HG02943 (cell line): Measurements from ENCODE around the gene OPN3.

Source experiments
- ATAC-seq: cut with Tn5 transposase; IDR thresholded peaks from one replicate; pipeline ENCODE4 v1.9.1; 2021; ENCODE audit warnings: mild to moderate bottlenecking, low read depth, moderate library complexity; ENCODE audit not compliant: unreplicated experiment

The OPN3 gene

GRCh38 chr1:241647658-241648057, 7.5 kb upstream of the OPN3 start:
- ATAC-seq, result no peak

GRCh38 chr1:241646201-241646600, 6.0 kb upstream of the OPN3 start:
- no peak for ATAC-seq

GRCh38 chr1:241645199-241645598, 5.0 kb upstream of the OPN3 start:
- ATAC-seq, result no peak

GRCh38 chr1:241644259-241644658, 4.1 kb upstream of the OPN3 start:
- no peak for ATAC-seq

GRCh38 chr1:241642593-241642944, 2.4 kb upstream of the OPN3 start:
- ATAC-seq, result no peak

- ATAC-seq, result no peak
Observed at GRCh38 chr1:241641773-241642592, 1.8 kb upstream of the OPN3 start.

GRCh38 chr1:241640867-241641622, 876 bp upstream of the OPN3 start:
- no peak for ATAC-seq

- peak; percentile 56 for ATAC-seq
Observed at GRCh38 chr1:241639623-241640148, 483 bp downstream of the OPN3 start.

GRCh38 chr1:241638909-241639622, 1.1 kb downstream of the OPN3 start:
- no peak for ATAC-seq

GRCh38 chr1:241638099-241638682, 2.0 kb downstream of the OPN3 start:
- ATAC-seq, result no peak

GRCh38 chr1:241637604-241638003, 2.6 kb downstream of the OPN3 start:
- ATAC-seq, result no peak

GRCh38 chr1:241637046-241637590, 3.1 kb downstream of the OPN3 start:
- ATAC-seq, result no peak

GRCh38 chr1:241636291-241636690, 3.9 kb downstream of the OPN3 start:
- ATAC-seq, result no peak

- no peak for ATAC-seq
Observed at GRCh38 chr1:241635556-241636152, 4.5 kb downstream of the OPN3 start.

GRCh38 chr1:241632987-241633386, 7.2 kb downstream of the OPN3 start:
- ATAC-seq, result no peak

GRCh38 chr1:241631674-241632073, 8.5 kb downstream of the OPN3 start:
- no peak for ATAC-seq

- no peak for ATAC-seq
Observed at GRCh38 chr1:241630899-241631298, 9.3 kb downstream of the OPN3 start.

- no peak for ATAC-seq
Observed at GRCh38 chr1:241630476-241630875, 9.7 kb downstream of the OPN3 start.

- no peak for ATAC-seq
Observed at GRCh38 chr1:241630005-241630404, 10.2 kb downstream of the OPN3 start.
